Hematopoietic multipotent progenitor cell (in vitro differentiated cells): ENCODE data around the gene LRRFIP1. TPM values are rescaled to one million over a fixed set of nuclear protein-coding genes. Genes with fewer than 3 reads are reported as not detected.

Experiments used
- DNase-seq, 3 donors: peaks; one replicate each; pipeline ENCODE4 v3.0.0-alpha.2; 2011 to 2015; ENCODE audit warnings: low read depth in 2 of 3, low spot score in 2 of 3
- total RNA-seq: library from RNA; depleted of rRNA; stranded (reverse); fragments of >200 nt; gene quantifications from one replicate; pipeline ENCODE4 v1.2.3, GENCODE V29; 2012

Gene LRRFIP1
- total RNA-seq, 1 donor: 65.2 TPM

DNA sequence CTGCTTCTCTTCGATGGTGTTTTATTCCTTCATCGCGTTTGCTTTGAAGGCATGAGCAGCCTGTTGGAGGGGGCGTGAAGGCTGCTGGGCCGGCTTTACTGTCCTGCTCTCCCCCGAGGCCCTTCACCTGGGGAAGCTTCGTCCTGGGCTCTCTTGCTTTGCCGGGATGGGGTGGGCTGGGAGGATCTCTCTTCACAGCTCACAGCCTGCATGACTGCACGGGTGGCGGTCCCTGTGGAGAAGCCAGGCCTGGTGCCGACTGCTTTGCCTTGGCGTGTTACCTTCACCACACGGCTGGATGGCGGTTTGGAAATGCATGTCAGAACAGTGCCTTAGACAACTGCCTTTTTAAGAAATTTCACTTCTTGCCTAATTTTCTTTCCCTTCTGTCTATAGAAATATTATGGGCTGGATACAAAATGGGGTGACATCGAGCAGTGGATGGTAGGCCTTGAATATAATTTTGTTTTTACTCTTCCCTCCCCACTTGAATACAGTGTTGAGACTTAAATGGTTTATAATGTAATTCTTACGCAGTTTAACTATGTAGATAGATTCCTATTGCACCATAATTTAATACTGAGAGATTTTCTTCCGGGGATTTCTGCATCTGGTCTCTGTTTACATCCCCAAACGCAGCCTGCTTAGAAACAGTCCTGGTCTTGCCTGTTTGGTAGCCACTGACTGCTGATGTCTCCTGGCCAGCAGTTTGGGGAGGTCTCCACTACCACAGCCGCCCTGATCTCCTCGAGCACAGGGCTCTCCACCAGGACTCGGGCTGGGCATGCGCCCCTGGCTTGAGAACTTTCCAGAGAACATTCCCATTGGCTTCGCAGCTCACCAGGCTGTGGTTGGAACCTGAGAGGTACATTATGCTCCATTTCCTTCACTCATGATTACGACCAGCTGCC lies 90.2 kb downstream of the LRRFIP1 start:
- DNase-seq: no peak

DNA sequence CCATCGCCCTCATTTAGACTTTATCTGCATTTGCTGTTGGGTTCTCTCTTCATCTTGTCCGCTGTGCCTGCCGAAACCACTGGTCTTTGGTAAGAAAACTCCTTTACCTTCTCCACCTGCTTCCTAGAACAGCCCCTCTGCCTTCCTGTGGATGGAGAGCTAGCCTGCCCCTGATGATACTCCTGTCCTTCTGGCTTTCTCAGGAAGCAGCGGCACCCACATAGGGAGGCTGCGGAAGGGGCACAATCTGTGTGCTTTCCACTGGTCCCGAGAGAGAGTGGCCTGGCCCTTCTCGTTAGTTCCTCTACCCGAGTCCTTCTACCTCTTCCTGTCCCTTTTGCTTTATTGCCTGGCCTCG lies 90.9 kb downstream of the LRRFIP1 start:
- no peak for DNase-seq

DNA sequence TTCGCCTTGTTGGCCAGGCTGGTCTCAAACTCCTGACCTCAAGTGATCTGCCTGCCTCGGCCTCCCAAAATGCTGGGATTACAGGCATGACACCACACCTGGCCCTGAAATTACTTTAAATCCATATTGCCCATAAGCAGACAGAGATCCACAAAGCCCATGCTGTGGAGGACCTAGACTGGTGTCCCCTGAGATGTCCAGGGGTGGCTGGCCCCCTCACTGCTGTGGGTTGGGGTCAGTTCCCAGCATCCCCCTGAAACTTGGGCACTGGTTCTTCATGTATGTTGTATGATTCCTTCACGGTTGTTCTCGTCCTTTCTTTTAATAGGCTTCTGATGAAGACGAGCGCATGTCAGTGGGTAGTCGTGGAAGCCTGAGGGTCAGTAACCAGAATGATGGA lies 93.1 kb downstream of the LRRFIP1 start:
- no peak for DNase-seq

DNA sequence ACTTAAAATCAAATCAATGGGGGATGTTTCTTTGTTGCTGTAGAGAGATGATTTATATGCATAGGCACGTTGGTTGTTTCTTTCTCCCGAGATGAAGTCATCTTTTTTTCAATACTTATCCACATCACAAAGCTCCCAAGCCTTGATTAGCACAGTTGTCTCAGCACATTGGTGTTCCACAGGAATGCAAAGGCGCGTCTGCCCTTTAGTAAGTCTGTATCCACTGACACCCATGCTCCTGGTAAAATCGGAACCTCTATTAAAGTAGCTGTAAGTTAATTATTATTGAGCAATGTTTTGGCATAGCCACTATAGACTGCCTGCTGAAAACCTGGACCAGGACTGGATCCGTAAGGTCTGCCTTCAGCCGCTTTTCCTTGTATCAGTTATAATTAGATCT lies 93.6 kb downstream of the LRRFIP1 start:
- no peak for DNase-seq

DNA sequence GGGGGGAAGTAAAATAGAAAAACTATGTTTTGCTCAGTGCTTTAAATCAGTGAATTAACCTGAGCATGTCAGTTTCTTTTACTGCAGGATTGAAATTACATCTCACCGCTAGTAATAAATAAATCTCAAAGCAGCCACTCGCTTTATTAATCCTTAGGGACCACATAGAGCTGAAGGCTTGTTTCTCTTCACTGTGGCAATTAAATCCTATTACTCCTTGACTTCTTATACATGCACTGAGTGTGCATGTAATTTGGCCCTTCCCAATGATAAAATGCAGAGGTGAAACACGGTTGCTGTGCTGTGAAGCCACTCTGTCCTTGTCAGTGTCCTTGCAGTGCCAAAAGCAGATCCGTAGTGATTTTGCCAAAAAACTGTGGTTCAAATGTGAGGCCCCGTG lies 94.1 kb downstream of the LRRFIP1 start:
- no peak for DNase-seq

DNA sequence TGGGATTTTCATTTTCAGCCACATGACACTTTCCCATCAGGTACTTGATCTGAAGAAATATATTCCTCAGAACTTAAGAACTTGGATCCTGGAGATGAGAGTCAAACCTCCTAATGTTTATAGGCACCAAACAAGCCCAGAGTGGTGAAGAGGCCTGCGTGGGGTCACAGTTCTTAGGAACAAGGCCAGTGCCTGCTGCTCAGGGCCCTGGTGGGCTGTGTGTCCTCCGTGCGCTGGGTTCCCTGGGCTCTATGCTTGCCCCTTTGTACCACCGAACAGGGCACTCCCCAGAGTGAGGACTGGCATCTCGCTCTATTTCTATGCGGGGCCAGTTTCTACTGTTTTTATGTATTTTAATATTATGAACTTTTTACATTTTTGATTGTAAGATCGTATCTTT lies 95.2 kb downstream of the LRRFIP1 start:
- DNase-seq: no peak

DNA sequence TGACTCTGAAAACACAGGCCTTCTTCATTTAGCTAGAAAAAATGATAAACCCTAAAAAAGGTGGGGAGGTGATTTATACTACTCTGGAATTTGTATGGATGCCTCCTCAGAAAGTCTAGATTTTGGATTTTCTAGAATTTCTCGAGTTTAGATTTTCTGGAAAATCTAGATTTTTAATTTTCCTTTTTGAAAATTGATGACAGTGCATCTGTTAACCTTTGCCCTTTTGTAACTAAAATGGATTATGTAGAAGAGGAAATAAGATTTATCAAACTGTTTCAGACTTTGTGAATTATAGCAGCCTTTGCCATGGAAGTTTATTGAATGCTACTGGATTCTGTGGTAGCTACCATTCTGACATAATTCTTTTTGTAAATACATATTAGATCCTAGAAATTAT lies 95.6 kb downstream of the LRRFIP1 start:
- DNase-seq: no peak

DNA sequence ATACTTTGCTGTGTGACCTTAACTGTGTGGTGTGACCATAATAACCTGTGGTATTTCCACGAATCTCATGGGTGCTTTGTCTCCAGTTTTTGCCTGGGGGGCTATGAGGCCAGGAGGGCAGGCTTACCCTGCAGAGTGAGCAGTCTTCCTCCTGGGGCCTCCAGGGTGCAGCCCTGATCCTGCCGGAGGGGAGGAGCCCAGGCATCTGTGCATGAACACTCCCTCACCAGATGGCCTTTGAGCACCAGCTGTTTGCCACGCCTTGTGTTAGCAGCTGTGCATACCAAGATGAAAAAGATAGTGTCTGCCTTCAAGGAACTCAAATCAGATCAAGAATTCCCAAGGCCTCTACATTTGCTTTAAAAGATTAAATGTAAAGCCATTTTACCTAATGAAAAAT lies 96.2 kb downstream of the LRRFIP1 start:
- DNase-seq: peak in 1 of 3 donors; percentile 43

DNA sequence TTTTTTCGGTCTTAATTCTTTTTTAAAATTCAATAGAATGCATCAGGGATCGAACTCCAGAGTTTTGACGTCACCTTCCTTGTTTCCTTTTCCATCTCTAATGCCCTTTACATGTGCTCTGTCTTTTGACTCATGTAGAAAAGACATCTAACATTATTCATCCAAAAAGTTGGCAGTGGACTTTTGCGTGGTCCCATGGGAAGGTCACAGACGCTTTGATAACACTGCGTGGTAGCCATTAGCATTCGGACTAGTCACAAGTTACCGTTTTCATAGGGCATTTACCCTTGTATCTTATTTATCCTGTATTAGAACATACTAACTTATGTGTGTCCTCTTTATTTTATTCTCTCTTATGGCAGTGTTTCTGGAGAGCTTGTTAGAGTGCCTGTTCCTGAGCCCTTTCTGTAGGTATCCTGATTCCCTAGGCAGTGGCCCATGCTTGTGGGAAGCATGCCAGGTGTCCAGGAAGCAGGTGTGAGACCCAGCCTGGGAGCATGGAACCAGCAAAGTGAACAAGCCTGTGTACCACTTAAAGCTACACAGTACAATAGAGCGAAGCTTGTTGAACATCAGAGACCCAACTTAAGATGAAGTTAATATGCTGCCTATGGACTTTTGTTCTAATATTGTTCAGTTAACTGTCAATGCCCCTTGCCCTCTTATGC lies 97.6 kb downstream of the LRRFIP1 start:
- DNase-seq: no peak

DNA sequence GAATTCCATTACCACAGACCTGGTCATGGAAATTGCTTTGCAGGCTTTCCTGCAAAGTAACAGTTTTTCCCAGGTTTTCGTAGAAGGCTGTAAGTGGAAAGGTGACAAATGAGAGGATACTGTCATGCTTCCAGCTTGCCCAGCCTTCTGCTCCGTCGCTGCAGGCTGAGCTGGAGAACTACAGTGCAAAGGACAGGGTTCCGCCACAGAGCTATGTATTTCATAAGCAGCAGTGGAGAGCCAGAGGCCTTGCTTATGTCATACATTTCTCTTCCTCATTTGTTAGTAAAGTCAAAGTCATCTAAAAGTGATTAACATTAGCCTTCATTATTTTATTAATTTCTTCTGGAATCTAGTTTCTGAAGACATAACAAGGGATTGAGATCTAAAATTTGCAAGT lies 98.3 kb downstream of the LRRFIP1 start:
- peak in 1 of 3 donors; percentile 47 for DNase-seq

DNA sequence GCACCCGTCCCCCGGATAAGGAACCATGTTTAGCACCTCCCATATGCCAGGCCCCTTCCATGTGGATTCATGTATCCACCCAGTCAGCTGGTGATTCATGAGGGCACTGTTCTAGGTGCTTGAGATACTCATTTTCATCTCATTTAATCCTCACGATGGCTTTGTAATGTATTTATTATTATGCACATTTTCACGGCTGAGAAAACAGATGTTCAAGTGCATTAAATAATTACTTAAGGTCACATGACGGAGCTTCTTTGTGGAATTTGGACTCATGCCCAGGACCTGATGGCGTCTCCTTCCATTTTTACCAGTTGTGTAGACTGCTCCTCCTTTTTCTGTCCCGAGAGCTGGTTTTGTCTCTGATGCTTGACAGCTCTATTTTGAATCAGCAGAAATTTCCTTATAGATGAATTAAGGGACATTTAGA lies 99.0 kb downstream of the LRRFIP1 start:
- DNase-seq: peak in 1 of 3 donors; percentile 60

DNA sequence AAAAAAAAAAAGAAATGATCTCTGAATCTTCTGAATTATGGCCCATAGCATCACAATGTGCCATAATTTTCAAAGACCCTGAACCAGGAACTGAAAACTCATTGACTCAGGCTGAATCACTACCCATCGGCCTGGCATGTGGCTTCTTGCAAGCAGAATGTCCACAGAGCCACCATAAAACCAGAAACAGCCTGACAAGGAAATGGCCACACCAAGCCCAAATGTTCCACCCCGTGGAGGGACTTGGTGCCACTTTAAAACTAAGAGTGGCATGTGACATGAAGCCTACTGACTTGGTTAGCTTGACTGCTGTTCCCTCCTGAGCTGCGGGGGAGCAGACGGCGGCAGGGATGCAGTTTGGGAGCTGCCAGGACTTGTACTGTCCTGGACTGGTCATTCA lies 100.0 kb downstream of the LRRFIP1 start:
- no peak for DNase-seq

DNA sequence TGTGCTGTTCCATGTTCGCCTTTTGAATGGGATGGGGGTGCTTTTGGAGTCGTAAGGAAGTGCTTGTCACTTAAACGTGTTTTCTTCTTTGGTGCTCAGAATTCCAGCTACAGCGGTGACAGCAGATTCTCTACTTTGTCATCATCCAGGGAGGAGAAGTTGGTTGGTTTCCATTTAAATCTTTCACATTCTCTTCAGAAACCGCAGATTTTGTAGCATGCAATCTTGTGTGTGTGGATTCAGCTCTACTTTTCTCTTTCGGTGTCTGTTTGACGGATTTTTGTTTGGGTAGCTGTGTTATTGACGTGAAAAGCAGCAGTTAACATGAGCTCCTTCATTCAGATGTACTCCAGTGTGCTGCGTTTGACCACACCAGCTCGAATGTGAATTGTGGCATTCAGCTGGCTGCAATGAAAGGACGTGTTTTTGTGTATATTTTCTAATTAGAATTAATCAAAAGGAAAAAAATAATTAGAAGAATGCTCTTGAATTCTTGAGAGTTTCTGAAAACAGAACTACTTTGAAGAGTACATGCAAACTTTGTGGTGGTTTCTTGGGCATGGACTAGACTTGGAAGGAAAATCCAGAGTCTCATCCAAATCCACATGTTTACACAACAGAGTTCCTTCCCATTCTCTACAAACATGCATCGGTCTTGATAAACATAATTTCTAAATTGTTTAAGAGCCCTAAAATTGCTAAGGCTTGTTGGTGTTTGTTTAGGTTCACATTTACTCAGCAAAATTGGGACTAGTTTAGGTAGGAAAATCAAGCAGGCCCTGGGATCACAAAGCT lies 102.5 kb downstream of the LRRFIP1 start:
- no peak for DNase-seq

DNA sequence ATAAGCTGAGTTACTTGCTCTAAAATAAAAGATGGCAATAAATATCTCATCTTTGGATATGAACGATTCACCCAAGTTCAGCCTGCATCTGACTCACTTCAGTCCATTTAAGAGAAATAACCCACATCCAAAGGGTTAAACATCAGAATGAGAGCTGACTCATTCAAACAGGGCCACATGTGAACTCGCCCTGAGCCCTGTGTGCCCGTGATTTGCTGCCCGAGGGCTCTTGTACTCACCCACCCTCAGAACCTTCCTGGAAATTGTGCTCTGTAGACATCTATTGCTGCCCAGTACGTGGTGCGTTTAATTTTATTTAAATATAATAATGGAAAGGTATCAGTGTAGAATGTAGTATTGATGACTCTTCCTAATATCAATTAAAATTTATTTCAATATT lies 104.3 kb downstream of the LRRFIP1 start:
- DNase-seq: peak in 1 of 3 donors; percentile 38

DNA sequence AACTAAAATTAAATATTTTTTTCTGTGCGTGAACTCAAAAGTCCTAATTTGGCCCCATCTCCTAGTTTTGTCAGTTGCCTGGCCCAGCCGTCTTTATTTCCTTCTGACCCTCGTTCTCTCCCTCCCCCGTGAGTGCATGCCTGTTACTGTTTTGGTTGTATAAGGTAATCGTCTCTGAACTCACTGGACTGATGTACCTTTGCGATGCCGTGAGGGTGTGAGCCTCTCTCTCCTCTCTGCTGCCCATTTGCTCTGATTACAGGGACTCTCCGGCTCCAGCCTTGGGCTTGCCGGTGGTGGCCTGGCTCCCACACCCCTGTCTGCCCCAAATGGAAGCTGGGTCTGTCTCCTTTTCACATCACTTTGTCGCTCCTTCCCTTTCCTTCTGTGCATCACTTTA lies 104.7 kb downstream of the LRRFIP1 start:
- DNase-seq: no peak

DNA sequence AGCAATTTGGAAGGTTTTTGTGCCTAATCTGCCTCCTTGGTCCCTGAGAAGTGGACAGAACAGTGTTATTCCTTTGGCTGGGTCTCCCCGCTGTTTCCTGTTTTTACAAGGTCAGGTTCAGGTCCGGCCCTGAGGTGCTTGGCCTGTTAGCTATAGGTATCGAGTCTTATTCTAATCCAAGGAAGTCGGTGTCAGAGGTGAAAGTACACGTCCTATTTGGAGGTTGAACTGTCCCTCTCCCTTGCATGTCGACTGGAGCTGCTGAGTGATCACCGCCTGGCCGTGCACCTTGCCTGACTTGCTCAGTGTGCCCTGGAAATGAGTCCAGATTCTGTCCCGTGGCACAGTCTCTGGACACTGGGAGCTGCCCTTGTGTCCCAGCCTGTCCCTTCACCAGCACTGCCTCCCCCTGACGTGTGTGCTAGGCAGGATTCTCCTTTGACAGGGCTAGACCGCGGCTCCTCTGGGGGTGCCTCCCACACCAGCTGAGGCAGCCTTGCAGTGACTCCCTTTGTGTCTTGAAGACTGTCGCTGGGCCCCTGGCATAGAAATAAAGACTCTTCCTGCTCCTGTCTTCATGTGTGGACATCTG lies 105.5 kb downstream of the LRRFIP1 start:
- DNase-seq: no peak

DNA sequence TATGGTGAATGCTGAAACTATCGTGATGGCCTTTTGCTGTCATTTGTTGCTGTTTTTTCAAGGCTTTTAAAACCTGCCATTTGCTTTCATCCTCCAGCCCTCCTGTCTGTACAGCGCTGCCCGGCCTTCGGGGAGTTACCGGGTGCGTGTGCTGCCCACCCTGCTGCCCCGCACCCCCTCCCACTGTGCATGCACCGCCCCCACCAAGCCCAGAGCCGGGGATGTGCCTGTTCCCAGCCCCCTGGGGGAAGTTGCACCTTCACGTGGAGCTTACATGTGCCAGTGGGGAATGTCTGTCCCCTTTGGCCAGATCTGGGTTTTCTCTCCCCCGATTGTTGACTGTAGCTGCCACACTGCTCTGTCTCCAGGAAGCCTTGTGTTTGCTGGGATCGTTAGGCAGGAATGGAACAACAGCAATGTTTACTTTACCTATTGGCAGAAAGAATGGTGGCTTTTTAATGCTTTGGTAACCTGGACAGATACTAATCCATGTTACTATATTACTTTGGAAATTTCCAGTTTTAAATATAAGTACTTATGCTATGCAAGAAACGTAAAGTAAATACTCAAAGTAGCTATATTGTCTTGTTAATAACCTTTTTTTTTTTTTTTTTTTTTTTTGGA lies 106.4 kb downstream of the LRRFIP1 start:
- no peak for DNase-seq

DNA sequence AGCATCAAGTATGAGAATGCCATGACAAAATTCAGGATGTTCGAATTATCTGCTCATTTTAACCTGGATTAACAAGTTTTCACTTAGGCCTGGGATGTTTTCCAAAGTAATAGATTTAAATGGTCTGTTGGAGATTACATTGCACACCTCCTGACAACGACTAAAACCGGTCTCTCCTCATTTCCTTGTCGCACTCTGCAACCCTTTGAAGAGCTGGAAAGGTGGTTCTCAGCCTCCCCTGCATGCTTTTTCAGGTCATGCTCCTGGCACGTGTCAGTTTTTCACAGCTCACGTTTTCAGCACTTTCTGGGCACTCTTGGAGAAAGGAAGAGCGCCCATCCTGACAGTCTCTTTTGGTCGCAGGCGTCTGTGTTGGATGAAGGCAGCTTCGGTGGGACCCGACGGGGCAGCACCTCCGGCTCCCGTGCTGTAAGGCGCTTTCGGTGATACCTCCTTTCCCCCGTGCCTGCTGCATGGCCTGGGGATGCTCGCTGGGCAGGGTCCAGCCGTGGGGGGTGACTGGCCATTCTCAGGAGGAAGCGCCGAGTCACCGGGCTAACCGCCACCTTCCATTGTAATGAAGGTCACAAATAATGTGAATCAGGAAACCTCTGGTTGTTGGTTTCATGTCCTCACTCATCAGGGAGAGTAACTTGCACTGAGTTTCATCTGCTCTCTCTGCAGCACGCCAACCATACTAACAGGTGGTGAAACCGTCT lies 107.7 kb downstream of the LRRFIP1 start:
- no peak for DNase-seq

DNA sequence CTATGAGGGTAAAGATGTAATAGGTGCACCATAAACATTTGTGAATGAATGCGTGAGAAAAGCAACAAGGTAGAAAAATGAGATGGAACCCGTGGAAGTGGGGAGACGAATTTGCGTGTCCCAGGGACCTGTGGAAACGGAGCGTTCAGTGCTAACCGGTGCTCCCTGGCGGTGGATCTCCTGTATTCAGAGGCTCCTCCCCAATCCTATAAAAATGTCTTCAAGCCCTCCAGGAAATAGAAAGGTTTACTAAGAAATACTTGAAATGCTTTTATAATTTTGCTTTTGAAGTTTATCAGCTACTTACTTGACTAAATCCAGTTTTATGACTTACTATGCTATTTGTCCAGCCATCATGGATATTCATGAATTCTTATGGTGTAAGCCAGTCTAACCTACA lies 108.4 kb downstream of the LRRFIP1 start:
- no peak for DNase-seq

DNA sequence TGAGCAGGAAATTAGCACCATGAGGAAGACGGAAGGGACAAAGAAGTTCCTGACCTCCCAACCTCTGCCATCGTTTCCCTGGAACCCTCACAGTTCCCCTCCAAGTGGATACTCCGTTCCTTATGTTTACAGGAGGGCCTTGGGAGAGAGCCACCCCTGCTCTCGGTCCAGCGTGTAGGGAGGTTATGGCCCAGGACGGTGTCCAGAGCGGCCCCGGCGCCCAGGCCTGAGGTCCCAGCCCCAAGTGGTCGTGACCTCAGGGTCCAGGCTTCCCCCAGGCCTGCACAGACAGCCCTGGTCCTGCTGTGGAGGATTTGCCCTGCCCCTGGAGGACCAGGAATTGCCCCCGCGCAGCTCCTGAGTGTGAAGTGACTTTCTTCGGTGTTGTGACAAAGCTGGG lies 109.4 kb downstream of the LRRFIP1 start:
- no peak for DNase-seq
